ENCODE data around the gene CCPG1.
"Not testable (repeated sequence)": the region's sequence is repeated elsewhere in the genome, so short reads cannot be mapped to it uniquely, and the experiment has no call there.

Gene CCPG1

GRCh38 chr15:55422089-55422488 is 13.9 kb upstream of the CCPG1 start:
- no peak overlapping the region for H3K4me3 ChIP-seq
- no peak for TF ChIP-seq POLR2AphosphoS5 (IDR thresholded peaks at IDR 0.05; ENCODE audit: borderline replicate concordance, low read depth, low read length)
- no peak for TF ChIP-seq FOXP2 (optimal IDR thresholded peaks at IDR 0.05; ENCODE audit: control extremely low read depth, extremely low read length, insufficient read depth)
- no peak for TF ChIP-seq EZH2 (IDR thresholded peaks at IDR 0.05)
- no peaks in the 10 kb centered on the region for H3K36me3 ChIP-seq (ENCODE audit: insufficient read depth, low read length)
- no peak overlapping the region for H3K27ac ChIP-seq
- no peak for DNase-seq (ENCODE audit: low read depth, low spot score)
- no peaks in the 10 kb centered on the region for H3K9me3 ChIP-seq (ENCODE audit: low read depth, low read length)
- no peak overlapping the region for H3K9ac ChIP-seq (ENCODE audit: insufficient read length)

- Histone ChIP-seq H3K9me3 (ENCODE audit: low read depth, low read length) (no peaks in the 10 kb centered on the region), H3K36me3 (ENCODE audit: insufficient read depth, low read length) (no peaks in the 10 kb centered on the region), H3K9ac (ENCODE audit: insufficient read length) (no peak overlapping the region), H3K27ac (no peak overlapping the region), H3K4me3 (no peak overlapping the region)
- no peak for TF ChIP-seq EZH2 (IDR thresholded peaks at IDR 0.05)
- TF ChIP-seq POLR2AphosphoS5 (IDR thresholded peaks at IDR 0.05; ENCODE audit: borderline replicate concordance, low read depth, low read length) = no peak
- TF ChIP-seq FOXP2 (optimal IDR thresholded peaks at IDR 0.05; ENCODE audit: control extremely low read depth, extremely low read length, insufficient read depth) = no peak
- DNase-seq (ENCODE audit: low read depth, low spot score) = no peak
These were observed 12.2 kb upstream of the CCPG1 start for GRCh38 chr15:55420171-55420866.

- H3K4me3 ChIP-seq; H3K9ac ChIP-seq (ENCODE audit: insufficient read length); DNase-seq (ENCODE audit: low read depth, low spot score); H3K27ac ChIP-seq; H3K9me3 ChIP-seq (ENCODE audit: low read depth, low read length); H3K36me3 ChIP-seq (ENCODE audit: insufficient read depth, low read length): not testable (repeated sequence)
These were observed 9.5 kb upstream of the CCPG1 start for GRCh38 chr15:55417678-55418077.

- not testable (repeated sequence) for H3K27ac ChIP-seq; DNase-seq (ENCODE audit: low read depth, low spot score); H3K9me3 ChIP-seq (ENCODE audit: low read depth, low read length); H3K36me3 ChIP-seq (ENCODE audit: insufficient read depth, low read length)
- Histone ChIP-seq H3K9ac (ENCODE audit: insufficient read length) (peak overlapping the region; percentile 68), H3K4me3 (peak overlapping the region; percentile 96)
These were observed 817 bp upstream of the CCPG1 start for GRCh38 chr15:55408976-55409375.

GRCh38 chr15:55407498-55408011 is 604 bp downstream of the CCPG1 start:
- Histone ChIP-seq H3K9ac (ENCODE audit: insufficient read length) (peak overlapping the region; percentile 73), H3K9me3 (ENCODE audit: low read depth, low read length) (no peaks in the 10 kb centered on the region), H3K27ac (no peak overlapping the region), H3K4me3 (peak overlapping the region; percentile 96), H3K36me3 (ENCODE audit: insufficient read depth, low read length) (no peaks in the 10 kb centered on the region)
- TF ChIP-seq FOXP2 (optimal IDR thresholded peaks at IDR 0.05; ENCODE audit: control extremely low read depth, extremely low read length, insufficient read depth) = no peak
- no peak for TF ChIP-seq EZH2 (IDR thresholded peaks at IDR 0.05)
- no peak for TF ChIP-seq POLR2AphosphoS5 (IDR thresholded peaks at IDR 0.05; ENCODE audit: borderline replicate concordance, low read depth, low read length)
- no peak for DNase-seq (ENCODE audit: low read depth, low spot score)

GRCh38 chr15:55403531-55403930 is 4.6 kb downstream of the CCPG1 start:
- H3K4me3 ChIP-seq = peak overlapping the region; percentile 22
- peak; percentile 55 for DNase-seq (ENCODE audit: low read depth, low spot score)
- peak overlapping the region; percentile 89 for H3K27ac ChIP-seq

GRCh38 chr15:55402707-55403106 is 5.5 kb downstream of the CCPG1 start:
- Histone ChIP-seq H3K9me3 (ENCODE audit: low read depth, low read length) (no peaks in the 10 kb centered on the region), H3K27ac (peak overlapping the region; percentile 89), H3K9ac (ENCODE audit: insufficient read length) (peak overlapping the region; percentile 20), H3K36me3 (ENCODE audit: insufficient read depth, low read length) (no peaks in the 10 kb centered on the region), H3K4me3 (peak overlapping the region; percentile 22)
- no peak for DNase-seq (ENCODE audit: low read depth, low spot score)
- TF ChIP-seq EZH2 (IDR thresholded peaks at IDR 0.05) (no peak), POLR2AphosphoS5 (IDR thresholded peaks at IDR 0.05; ENCODE audit: borderline replicate concordance, low read depth, low read length) (no peak), FOXP2 (optimal IDR thresholded peaks at IDR 0.05; ENCODE audit: control extremely low read depth, extremely low read length, insufficient read depth) (no peak)

More at GRCh38 chr15:55403531-55403930, 4.6 kb downstream of the CCPG1 start:
- Histone ChIP-seq H3K9me3 (ENCODE audit: low read depth, low read length) (no peaks in the 10 kb centered on the region), H3K9ac (ENCODE audit: insufficient read length) (peak overlapping the region; percentile 24), H3K36me3 (ENCODE audit: insufficient read depth, low read length) (no peaks in the 10 kb centered on the region)
- no peak for TF ChIP-seq POLR2AphosphoS5 (IDR thresholded peaks at IDR 0.05; ENCODE audit: borderline replicate concordance, low read depth, low read length)

GRCh38 chr15:55401786-55402246 is 6.3 kb downstream of the CCPG1 start:
- DNase-seq (ENCODE audit: low read depth, low spot score) = no peak
- H3K4me3 ChIP-seq = no peak overlapping the region
- H3K36me3 ChIP-seq (ENCODE audit: insufficient read depth, low read length) = no peaks in the 10 kb centered on the region
- TF ChIP-seq POLR2AphosphoS5 (IDR thresholded peaks at IDR 0.05; ENCODE audit: borderline replicate concordance, low read depth, low read length) (no peak), FOXP2 (optimal IDR thresholded peaks at IDR 0.05; ENCODE audit: control extremely low read depth, extremely low read length, insufficient read depth) (no peak), EZH2 (IDR thresholded peaks at IDR 0.05) (no peak)
- no peak overlapping the region for H3K27ac ChIP-seq
- no peaks in the 10 kb centered on the region for H3K9me3 ChIP-seq (ENCODE audit: low read depth, low read length)
- H3K9ac ChIP-seq (ENCODE audit: insufficient read length) = no peak overlapping the region

GRCh38 chr15:55400050-55400449 is 8.1 kb downstream of the CCPG1 start:
- not testable (repeated sequence) for DNase-seq (ENCODE audit: low read depth, low spot score); H3K27ac ChIP-seq; H3K9me3 ChIP-seq (ENCODE audit: low read depth, low read length); H3K36me3 ChIP-seq (ENCODE audit: insufficient read depth, low read length); H3K4me3 ChIP-seq; H3K9ac ChIP-seq (ENCODE audit: insufficient read length)

Data from SK-N-MC (cell line).